ENCODE results near the gene POLR2A. TPM values are rescaled to one million over a fixed set of nuclear protein-coding genes. Genes with fewer than 3 reads are reported as not detected.

The POLR2A gene
- total RNA-seq, 1 donor from 2014 or later: 198 TPM

GRCh38 chr17:7508846-7509245 is 24.7 kb downstream of the POLR2A start:
- Mint-ChIP-seq H3K9me3 (ENCODE audit: unreplicated experiment) (no peaks in the 10 kb centered on the region), H3K4me1 (ENCODE audit: unreplicated experiment) (no peaks in the 10 kb centered on the region), H3K27me3 (ENCODE audit: unreplicated experiment) (peaks cover 9% of the 10 kb centered on the region), H3K27ac (ENCODE audit: unreplicated experiment) (no peak overlapping the region), H3K4me3 (ENCODE audit: unreplicated experiment) (peak overlapping the region; percentile 31), H3K36me3 (ENCODE audit: low read depth, unreplicated experiment) (peaks cover 48% of the 10 kb centered on the region)
- no peak for DNase-seq (ENCODE audit: low spot score)
- no peak for TF ChIP-seq CTCF (IDR thresholded peaks at IDR 0.05; ENCODE audit: unreplicated experiment)

GRCh38 chr17:7509937-7510336 is 25.8 kb downstream of the POLR2A start:
- Mint-ChIP-seq H3K36me3 (ENCODE audit: low read depth, unreplicated experiment) (peaks cover 43% of the 10 kb centered on the region), H3K27me3 (ENCODE audit: unreplicated experiment) (peaks cover 8% of the 10 kb centered on the region), H3K4me1 (ENCODE audit: unreplicated experiment) (no peaks in the 10 kb centered on the region), H3K9me3 (ENCODE audit: unreplicated experiment) (no peaks in the 10 kb centered on the region), H3K4me3 (ENCODE audit: unreplicated experiment) (no peak overlapping the region), H3K27ac (ENCODE audit: unreplicated experiment) (no peak overlapping the region)
- no peak for DNase-seq (ENCODE audit: low spot score)
- no peak for TF ChIP-seq CTCF (IDR thresholded peaks at IDR 0.05; ENCODE audit: unreplicated experiment)

GRCh38 chr17:7511108-7511507 is 26.9 kb downstream of the POLR2A start:
- no peak for TF ChIP-seq CTCF (IDR thresholded peaks at IDR 0.05; ENCODE audit: unreplicated experiment)
- Mint-ChIP-seq H3K27me3 (ENCODE audit: unreplicated experiment) (peaks cover 8% of the 10 kb centered on the region), H3K27ac (ENCODE audit: unreplicated experiment) (no peak overlapping the region), H3K36me3 (ENCODE audit: low read depth, unreplicated experiment) (peaks cover 43% of the 10 kb centered on the region), H3K4me3 (ENCODE audit: unreplicated experiment) (peak overlapping the region; percentile 76), H3K9me3 (ENCODE audit: unreplicated experiment) (no peaks in the 10 kb centered on the region), H3K4me1 (ENCODE audit: unreplicated experiment) (no peaks in the 10 kb centered on the region)
- DNase-seq (ENCODE audit: low spot score): no peak

- H3K4me1 Mint-ChIP-seq (ENCODE audit: unreplicated experiment): no peaks in the 10 kb centered on the region
- no peak overlapping the region for H3K27ac Mint-ChIP-seq (ENCODE audit: unreplicated experiment)
- DNase-seq (ENCODE audit: low spot score): no peak
- no peaks in the 10 kb centered on the region for H3K9me3 Mint-ChIP-seq (ENCODE audit: unreplicated experiment)
- no peak for TF ChIP-seq CTCF (IDR thresholded peaks at IDR 0.05; ENCODE audit: unreplicated experiment)
- peaks cover 43% of the 10 kb centered on the region for H3K36me3 Mint-ChIP-seq (ENCODE audit: low read depth, unreplicated experiment)
- peak overlapping the region; percentile 76 for H3K4me3 Mint-ChIP-seq (ENCODE audit: unreplicated experiment)
- peaks cover 9% of the 10 kb centered on the region for H3K27me3 Mint-ChIP-seq (ENCODE audit: unreplicated experiment)
Measured at GRCh38 chr17:7512105-7512504, 27.9 kb downstream of the POLR2A start.

DNA sequence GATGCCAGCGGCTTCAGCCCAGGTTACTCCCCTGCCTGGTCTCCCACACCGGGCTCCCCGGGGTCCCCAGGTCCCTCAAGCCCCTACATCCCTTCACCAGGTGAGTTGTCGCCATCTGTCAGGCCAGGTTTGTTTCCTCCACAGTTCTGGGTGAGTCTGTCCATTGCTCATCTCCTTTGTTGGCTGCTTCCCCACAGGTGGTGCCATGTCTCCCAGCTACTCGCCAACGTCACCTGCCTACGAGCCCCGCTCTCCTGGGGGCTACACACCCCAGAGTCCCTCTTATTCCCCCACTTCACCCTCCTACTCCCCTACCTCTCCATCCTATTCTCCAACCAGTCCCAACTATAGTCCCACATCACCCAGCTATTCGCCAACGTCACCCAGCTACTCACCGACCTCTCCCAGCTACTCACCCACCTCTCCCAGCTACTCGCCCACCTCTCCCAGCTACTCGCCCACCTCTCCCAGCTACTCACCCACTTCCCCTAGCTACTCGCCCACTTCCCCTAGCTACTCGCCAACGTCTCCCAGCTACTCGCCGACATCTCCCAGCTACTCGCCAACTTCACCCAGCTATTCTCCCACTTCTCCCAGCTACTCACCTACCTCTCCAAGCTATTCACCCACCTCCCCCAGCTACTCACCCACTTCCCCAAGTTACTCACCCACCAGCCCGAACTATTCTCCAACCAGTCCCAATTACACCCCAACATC is 28.8 kb downstream of the POLR2A start:
- Mint-ChIP-seq H3K27me3 (ENCODE audit: unreplicated experiment) (peaks cover 9% of the 10 kb centered on the region), H3K36me3 (ENCODE audit: low read depth, unreplicated experiment) (peaks cover 41% of the 10 kb centered on the region), H3K9me3 (ENCODE audit: unreplicated experiment) (no peaks in the 10 kb centered on the region), H3K4me1 (ENCODE audit: unreplicated experiment) (no peaks in the 10 kb centered on the region), H3K27ac (ENCODE audit: unreplicated experiment) (no peak overlapping the region), H3K4me3 (ENCODE audit: unreplicated experiment) (peak overlapping the region; percentile 23)
- no peak for TF ChIP-seq CTCF (IDR thresholded peaks at IDR 0.05; ENCODE audit: unreplicated experiment)
- DNase-seq (ENCODE audit: low spot score): no peak

Data from endothelial cell (in vitro differentiated cells).